Large intestine (tissue), 3 donors: ENCODE results near the gene TMEM121B. TPM values are rescaled to one million over a fixed set of nuclear protein-coding genes. Genes with fewer than 3 reads are reported as not detected.

Experiments
- DNase-seq, 2 donors: peaks; one replicate each; pipeline versions ENCODE4 v3.0.0 to v3.0.0-alpha.2; 2013
- H3K27ac ChIP-seq: one replicate; pipeline ENCODE4 v1.5.1; 2013; ENCODE audit warnings: low read length
- H3K27me3 ChIP-seq: 2 replicates; pipeline ENCODE4 v1.6.1; 2013; ENCODE audit warnings: low read length; ENCODE audit not compliant: control insufficient read depth, insufficient read depth
- H3K36me3 ChIP-seq: 2 replicates; pipeline ENCODE4 v1.6.1; 2013; ENCODE audit warnings: low read length; ENCODE audit not compliant: control insufficient read depth, insufficient read depth
- H3K4me1 ChIP-seq: one replicate; pipeline ENCODE4 v1.6.1; 2013; ENCODE audit warnings: low read length; ENCODE audit not compliant: control insufficient read depth, insufficient read depth
- H3K4me3 ChIP-seq: one replicate; pipeline ENCODE4 v1.5.1; 2013; ENCODE audit warnings: low read length
- H3K9me3 ChIP-seq: one replicate; pipeline ENCODE4 v1.6.1; 2013; ENCODE audit warnings: mild to moderate bottlenecking, low read depth, low read length, moderate library complexity; ENCODE audit not compliant: control insufficient read depth
- WGBS: methylation state at CpG from one replicate; pipeline ENCODE4 v1.1.5; 2013; ENCODE audit warnings: low lambda C conversion rate; ENCODE audit not compliant: insufficient coverage; 5-methylcytosine and 5-hydroxymethylcytosine counted together
- polyA plus RNA-seq: library from polyadenylated mRNA; unstranded; fragments of 120-200 nt; gene quantifications from one replicate; pipeline ENCODE4 v1.2.1, GENCODE V29; 2013

TMEM121B gene
- polyA plus RNA-seq, 1 donor, result 1.1 TPM

DNA sequence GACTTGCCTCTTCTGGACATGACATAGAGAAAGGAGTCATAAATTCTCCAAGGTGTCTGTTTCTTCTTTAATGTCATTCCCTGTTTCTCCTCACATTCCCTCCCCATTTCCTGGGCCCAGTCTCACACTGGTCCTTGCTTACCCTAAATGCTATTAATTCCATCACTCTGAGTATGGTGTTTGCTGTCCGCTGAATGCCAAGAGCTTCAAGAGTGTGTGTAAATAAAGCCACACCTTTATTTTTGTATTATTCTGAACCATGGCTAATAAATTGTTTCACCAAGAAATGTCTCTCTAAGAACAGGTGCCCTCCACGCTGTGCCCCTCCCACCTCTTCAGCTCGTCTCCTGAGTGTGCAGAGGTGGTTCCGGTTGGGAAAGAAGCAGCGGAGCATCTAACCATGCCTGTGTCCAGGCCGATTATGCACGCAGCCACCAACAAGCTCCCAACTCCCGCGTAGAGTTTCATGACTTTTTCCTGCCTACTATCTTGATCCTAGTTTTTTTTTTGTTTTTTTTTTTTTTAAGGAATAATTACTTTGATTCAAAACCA is 8.6 kb downstream of the TMEM121B start:
- Histone ChIP-seq H3K27ac (no peak overlapping the region), H3K36me3 (peaks cover 14% of the 10 kb centered on the region), H3K27me3 (peaks cover 4% of the 10 kb centered on the region), H3K4me1 (no peaks in the 10 kb centered on the region), H3K4me3 (no peak overlapping the region), H3K9me3 (no peaks in the 10 kb centered on the region)
- 86% methylated on average over 5 of the region's 9 CpGs for WGBS
- DNase-seq, result no peak

DNA sequence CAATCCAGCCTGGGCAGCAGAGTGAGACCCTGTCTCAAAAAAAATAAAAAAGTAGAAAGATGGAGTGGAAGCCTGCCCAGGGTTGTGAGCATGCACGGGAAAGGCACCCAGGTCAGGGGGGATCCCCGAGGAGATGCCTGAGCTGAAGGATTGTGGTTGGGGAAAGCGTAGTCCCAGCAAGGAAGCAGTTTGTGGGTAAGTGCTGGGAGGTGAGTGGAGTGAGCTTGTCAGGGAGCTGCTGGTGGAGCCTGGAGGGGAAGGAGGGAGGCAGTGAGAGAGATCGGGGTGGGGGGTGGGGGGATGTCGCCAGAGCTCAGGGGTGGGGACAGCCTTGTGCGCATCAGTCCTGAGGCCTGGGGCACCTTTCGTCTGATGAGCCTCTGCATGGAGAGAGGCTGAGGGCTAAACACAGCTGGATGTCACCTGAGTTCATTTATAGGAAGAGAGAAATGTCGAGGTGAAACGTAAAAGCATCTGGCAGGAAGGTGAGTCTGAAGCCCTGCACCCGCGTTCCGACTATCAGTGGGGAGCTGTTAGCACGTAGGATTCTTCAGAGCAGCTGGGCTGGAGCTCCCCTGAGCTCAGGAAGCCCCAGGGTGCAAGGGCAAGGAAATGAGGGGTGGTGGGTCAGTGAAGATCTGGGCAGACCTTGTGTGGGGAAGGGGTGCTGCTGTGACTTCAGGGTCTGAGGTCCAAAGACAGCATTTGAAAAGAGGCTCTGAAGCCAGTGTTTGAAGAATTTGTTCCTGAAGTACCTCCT is 10.2 kb downstream of the TMEM121B start:
- Histone ChIP-seq H3K4me3 (no peak overlapping the region), H3K27ac (no peak overlapping the region), H3K9me3 (no peaks in the 10 kb centered on the region), H3K27me3 (no peaks in the 10 kb centered on the region), H3K36me3 (peaks cover 23% of the 10 kb centered on the region), H3K4me1 (no peaks in the 10 kb centered on the region)
- no CpG with 5 or more reads among the region's 13 CpGs for WGBS
- no peak for DNase-seq

- H3K9me3 ChIP-seq, result no peaks in the 10 kb centered on the region
- 87% methylated on average over 2 of the region's 16 CpGs for WGBS
- H3K27me3 ChIP-seq, result no peaks in the 10 kb centered on the region
- H3K27ac ChIP-seq, result no peak overlapping the region
- H3K36me3 ChIP-seq, result peaks cover 27% of the 10 kb centered on the region
- no peak for DNase-seq
- H3K4me3 ChIP-seq, result no peak overlapping the region
- no peaks in the 10 kb centered on the region for H3K4me1 ChIP-seq
These were observed 11.2 kb downstream of the TMEM121B start for GRCh38 chr22:17109976-17110375.

DNA sequence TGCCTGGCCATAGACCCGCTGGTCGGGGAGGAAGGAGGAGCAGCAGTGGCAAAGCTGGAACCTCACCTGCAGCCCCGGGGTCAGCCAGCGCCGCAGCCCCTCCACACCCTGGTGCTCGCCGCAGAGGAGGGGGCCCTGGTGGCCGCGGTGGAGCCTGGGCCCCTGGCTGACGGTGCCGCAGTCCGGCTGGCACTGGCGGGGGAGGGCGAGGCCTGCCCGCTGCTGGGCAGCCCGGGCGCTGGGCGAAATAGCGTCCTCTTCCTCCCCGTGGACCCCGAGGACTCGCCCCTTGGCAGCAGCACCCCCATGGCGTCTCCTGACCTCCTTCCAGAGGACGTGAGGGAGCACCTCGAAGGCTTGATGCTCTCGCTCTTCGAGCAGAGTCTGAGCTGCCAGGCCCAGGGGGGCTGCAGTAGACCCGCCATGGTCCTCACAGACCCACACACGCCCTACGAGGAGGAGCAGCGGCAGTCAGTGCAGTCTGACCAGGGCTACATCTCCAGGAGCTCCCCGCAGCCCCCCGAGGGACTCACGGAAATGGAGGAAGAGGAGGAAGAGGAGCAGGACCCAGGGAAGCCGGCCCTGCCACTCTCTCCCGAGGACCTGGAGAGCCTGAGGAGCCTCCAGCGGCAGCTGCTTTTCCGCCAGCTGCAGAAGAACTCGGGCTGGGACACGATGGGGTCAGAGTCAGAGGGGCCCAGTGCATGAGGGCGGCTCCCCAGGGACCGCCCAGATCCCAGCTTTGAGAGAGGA is 11.9 kb downstream of the TMEM121B start:
- peaks cover 31% of the 10 kb centered on the region for H3K36me3 ChIP-seq

GRCh38 chr22:17108256-17109112 is 12.7 kb downstream of the TMEM121B start:
- no peak for DNase-seq
- WGBS, result no CpG with 5 or more reads among the region's 66 CpGs
- Histone ChIP-seq H3K4me3 (no peak overlapping the region), H3K36me3 (peaks cover 31% of the 10 kb centered on the region), H3K27ac (no peak overlapping the region), H3K27me3 (no peaks in the 10 kb centered on the region), H3K4me1 (no peaks in the 10 kb centered on the region), H3K9me3 (no peaks in the 10 kb centered on the region)

More for the DNA sequence above, 11.9 kb downstream of the TMEM121B start:
- DNase-seq, result no peak
- H3K27ac ChIP-seq, result no peak overlapping the region
- H3K9me3 ChIP-seq, result no peaks in the 10 kb centered on the region
- WGBS, result no CpG with 5 or more reads among the region's 42 CpGs
- H3K4me1 ChIP-seq, result no peaks in the 10 kb centered on the region
- H3K27me3 ChIP-seq, result no peaks in the 10 kb centered on the region
- H3K4me3 ChIP-seq, result no peak overlapping the region

GRCh38 chr22:17107547-17107810 is 13.7 kb downstream of the TMEM121B start:
- Histone ChIP-seq H3K36me3 (peaks cover 38% of the 10 kb centered on the region), H3K4me3 (no peak overlapping the region), H3K9me3 (no peaks in the 10 kb centered on the region), H3K27me3 (no peaks in the 10 kb centered on the region), H3K27ac (no peak overlapping the region), H3K4me1 (no peaks in the 10 kb centered on the region)
- DNase-seq, result no peak
- no CpG with 5 or more reads among the region's 6 CpGs for WGBS

DNA sequence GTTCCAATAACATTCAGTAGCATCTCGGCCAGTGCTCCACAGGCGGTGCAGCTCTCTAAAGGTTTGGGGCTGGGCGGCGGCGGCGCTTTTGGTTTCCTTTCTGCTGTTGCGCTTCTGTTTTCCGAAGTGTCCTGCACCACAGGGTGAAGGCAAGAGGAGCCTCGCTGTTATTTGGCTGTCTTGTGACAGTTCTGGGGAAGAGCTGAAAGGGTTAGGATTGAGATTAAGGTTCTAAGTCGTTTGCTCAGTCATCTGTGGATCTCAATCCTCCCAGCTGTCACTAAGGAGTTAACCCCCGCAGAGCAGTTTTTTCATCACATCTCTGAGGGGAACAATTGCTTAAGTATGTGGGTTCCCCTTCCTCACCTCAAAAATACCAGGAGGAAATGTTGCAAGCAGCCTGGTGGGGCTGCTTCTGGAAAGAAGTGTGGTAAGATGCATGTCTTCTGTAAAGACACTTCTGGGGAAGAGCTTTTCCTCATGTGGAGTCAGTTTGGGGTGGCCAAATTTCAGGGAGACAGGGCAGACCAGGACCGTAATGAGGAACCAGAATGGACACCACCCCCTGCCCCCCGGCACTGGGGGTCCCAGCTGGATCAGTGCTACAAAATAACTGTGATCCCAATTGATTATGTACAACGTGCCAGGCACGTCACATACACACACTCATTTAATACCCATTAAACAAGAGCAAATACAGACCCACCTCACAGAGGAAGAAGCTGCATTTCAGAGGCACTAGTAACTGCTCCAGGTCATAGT is 14.2 kb downstream of the TMEM121B start:
- H3K27me3 ChIP-seq, result no peaks in the 10 kb centered on the region
- no peaks in the 10 kb centered on the region for H3K4me1 ChIP-seq
- no peak overlapping the region for H3K27ac ChIP-seq
- H3K9me3 ChIP-seq, result no peaks in the 10 kb centered on the region
- no peak overlapping the region for H3K4me3 ChIP-seq
- H3K36me3 ChIP-seq, result peaks cover 43% of the 10 kb centered on the region
- no CpG with 5 or more reads among the region's 15 CpGs for whole genome bisulfite sequencing
- no peak for DNase-seq

- Histone ChIP-seq H3K27ac (no peak overlapping the region), H3K4me1 (no peaks in the 10 kb centered on the region), H3K4me3 (no peak overlapping the region), H3K36me3 (peaks cover 50% of the 10 kb centered on the region), H3K9me3 (no peaks in the 10 kb centered on the region), H3K27me3 (no peaks in the 10 kb centered on the region)
- WGBS, result 92% methylated on average over 2 of the region's 12 CpGs
- no peak for DNase-seq
These were observed 14.9 kb downstream of the TMEM121B start for GRCh38 chr22:17106161-17106784.

DNA sequence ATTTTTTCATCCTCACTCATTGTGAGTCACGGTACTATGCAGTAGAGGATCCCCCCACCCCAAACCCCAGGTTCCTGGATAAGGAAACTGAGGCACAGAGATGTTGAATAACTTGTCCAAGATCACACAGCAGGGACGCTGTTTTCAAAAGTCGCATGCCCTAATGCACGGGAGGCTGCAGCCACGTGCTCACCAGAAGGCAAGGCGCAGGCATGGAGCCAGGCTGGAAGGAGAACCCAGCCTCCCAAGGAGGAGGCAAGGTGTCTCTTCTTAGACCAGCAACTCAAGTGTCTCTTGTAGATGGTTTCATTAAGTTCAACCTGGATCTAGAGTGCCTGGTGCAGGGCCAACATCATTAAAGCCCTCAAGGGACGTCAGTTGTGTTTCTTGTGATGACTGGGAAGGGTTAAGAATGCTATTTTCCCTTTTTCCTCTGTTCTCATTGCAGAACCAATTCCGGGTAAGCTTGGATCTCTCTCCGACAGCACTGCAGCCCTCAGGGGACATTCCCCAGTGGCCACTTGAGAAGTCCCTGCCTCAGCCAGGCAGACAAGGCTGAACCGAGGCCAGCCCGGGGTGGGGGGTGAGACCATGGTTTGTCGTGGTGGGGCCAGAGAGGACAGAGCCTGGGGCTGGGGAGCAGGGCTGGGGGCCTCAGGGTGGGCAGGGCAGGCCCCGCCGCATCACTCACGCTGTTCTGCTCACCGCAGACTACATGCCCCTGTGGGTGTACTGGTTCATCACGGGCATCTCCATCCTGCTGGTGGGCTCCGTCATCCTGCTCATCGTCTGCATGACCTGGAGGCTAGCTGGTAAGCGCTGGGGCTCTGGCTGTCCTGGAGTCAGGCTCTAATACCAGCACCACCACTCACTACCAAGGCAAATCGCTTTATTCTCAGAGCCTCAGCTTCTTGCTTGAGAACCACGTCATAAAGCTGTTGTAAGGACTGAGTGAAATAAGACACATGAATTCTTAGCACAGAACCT is 15.7 kb downstream of the TMEM121B start:
- H3K27me3 ChIP-seq, result no peaks in the 10 kb centered on the region
- no peak overlapping the region for H3K27ac ChIP-seq
- peaks cover 57% of the 10 kb centered on the region for H3K36me3 ChIP-seq
- no peaks in the 10 kb centered on the region for H3K9me3 ChIP-seq
- no peak for DNase-seq
- WGBS, result no CpG with 5 or more reads among the region's 22 CpGs
- no peaks in the 10 kb centered on the region for H3K4me1 ChIP-seq
- no peak overlapping the region for H3K4me3 ChIP-seq
